ENCODE results near the gene MRPL28.

The MRPL28 gene

GRCh38 chr16:370443-370842 lies at the start of gene MRPL28:
TSS of gene MRPL28 (minus strand) at chr16:370538. CDS start at chr16:370218, 320 bp downstream.
- no peak for TF ChIP-seq CTCF (IDR thresholded peaks at IDR 0.05)

GRCh38 chr16:414395-415169 lies 44.2 kb upstream of the MRPL28 start:
- no peak for TF ChIP-seq CTCF (IDR thresholded peaks at IDR 0.05)

GRCh38 chr16:411576-412265 lies 41.4 kb upstream of the MRPL28 start:
- no peak for TF ChIP-seq CTCF (IDR thresholded peaks at IDR 0.05)

- no peak for TF ChIP-seq CTCF (IDR thresholded peaks at IDR 0.05)
These were observed 40.3 kb upstream of the MRPL28 start for GRCh38 chr16:410516-411178.

GRCh38 chr16:407253-407652 lies 36.9 kb upstream of the MRPL28 start:
- no peak for TF ChIP-seq CTCF (IDR thresholded peaks at IDR 0.05)

- TF ChIP-seq CTCF (IDR thresholded peaks at IDR 0.05) = no peak
These were observed 35.5 kb upstream of the MRPL28 start for GRCh38 chr16:405548-406506.

Measured in LNCAP (cell line).